Tibial nerve (tissue), 4 donors: Measurements from ENCODE around the gene TBC1D22A.

Experiments used
- CTCF ChIP-seq, 5 experiments: fragments of 200-600 bp in 3 of 5; fragments of 450-650 bp in 2 of 5; sonication (generic) in 3 of 5; IDR thresholded peaks; one replicate each; pipeline ENCODE4 v1.5.1; 2016 to 2019; ENCODE audit warnings: antibody characterized with exemption in 5 of 5, mild to moderate bottlenecking in 3 of 5, moderate library complexity in 2 of 5
- EP300 ChIP-seq, 2 donors: sonication (generic); formaldehyde crosslinking; IDR thresholded peaks; one replicate each; pipeline ENCODE4 v1.6.1; 2017; ENCODE audit warnings: antibody characterized with exemption in 2 of 2, mild to moderate bottlenecking in 1 of 2
- POLR2A ChIP-seq, 2 donors: fragments of 450-650 bp; IDR thresholded peaks; one replicate each; pipeline ENCODE4 v1.6.1; 2017; ENCODE audit warnings: antibody characterized with exemption in 2 of 2, mild to moderate bottlenecking in 2 of 2, moderate library complexity in 2 of 2

GRCh38 chr22:46727813-46728364 is 34.6 kb upstream of the TBC1D22A start:
- TF ChIP-seq CTCF (IDR thresholded peaks at IDR 0.05) (no peak), POLR2A (IDR thresholded peaks at IDR 0.05) (no peak), EP300 (IDR thresholded peaks at IDR 0.05) (no peak)
